GM23338 (cell line): ENCODE results near the gene PDSS2. TPM values are rescaled to one million over a fixed set of nuclear protein-coding genes. Genes with fewer than 3 reads are reported as not detected.

ENCODE experiments used
- ATAC-seq: fragments of 200-7000 bp; cut with Tn5 transposase; 3 replicates; pipeline ENCODE4 v1.9.1; 2020
- DNase-seq: peaks from one replicate; pipeline ENCODE4 v3.0.0-alpha.2; 2015; ENCODE audit warnings: low spot score
- H2AFZ ChIP-seq: fragments of 200-600 bp; sonication (generic); 2 replicates; pipeline ENCODE4 v1.8.0; 2016; ENCODE audit warnings: antibody characterized with exemption, mild to moderate bottlenecking, moderate library complexity
- H3F3A ChIP-seq: fragments of 200-600 bp; sonication (generic); replicated peaks from 2 replicates; pipeline ENCODE4 v1.8.0; 2017; ENCODE audit warnings: antibody characterized with exemption, mixed run types, low read depth
- H3K27ac ChIP-seq: fragments of 200-600 bp; sonication (generic); 2 replicates; pipeline ENCODE4 v1.6.1; 2016; ENCODE audit warnings: low read depth
- H3K27me3 ChIP-seq: fragments of 200-600 bp; sonication (generic); 2 replicates; pipeline ENCODE4 v1.8.0; 2016; ENCODE audit warnings: mild to moderate bottlenecking, mixed run types, moderate library complexity; ENCODE audit not compliant: insufficient read depth
- H3K36me3 ChIP-seq: fragments of 200-600 bp; sonication (generic); 2 replicates; pipeline ENCODE4 v1.8.0; 2016; ENCODE audit warnings: mild to moderate bottlenecking; ENCODE audit not compliant: insufficient read depth
- H3K4me1 ChIP-seq: fragments of 200-600 bp; sonication (generic); 2 replicates; pipeline ENCODE4 v1.8.0; 2016; ENCODE audit warnings: mild to moderate bottlenecking, moderate library complexity; ENCODE audit not compliant: insufficient read depth
- H3K4me2 ChIP-seq: fragments of 200-600 bp; sonication (generic); 2 replicates; pipeline ENCODE4 v1.7.1; 2017; ENCODE audit warnings: mixed run types
- H3K4me3 ChIP-seq: fragments of 200-600 bp; sonication (generic); 2 replicates; pipeline ENCODE4 v1.6.1; 2016; ENCODE audit warnings: mixed run types
- H3K79me2 ChIP-seq: fragments of 200-600 bp; sonication (generic); replicated peaks from 2 replicates; pipeline ENCODE4 v1.8.0; 2017; ENCODE audit warnings: mild to moderate bottlenecking; ENCODE audit not compliant: insufficient read depth
- H3K9me2 ChIP-seq: fragments of 200-600 bp; sonication (generic); 2 replicates; pipeline ENCODE4 v1.8.0; 2017; ENCODE audit not compliant: insufficient read depth
- H4K20me1 ChIP-seq: fragments of 200-600 bp; sonication (generic); replicated peaks from 2 replicates; pipeline ENCODE4 v1.8.0; 2017; ENCODE audit warnings: mild to moderate bottlenecking; ENCODE audit not compliant: insufficient read depth
- H3K27ac Mint-ChIP-seq: 2 replicates; pipeline ENCODE4 v1.8.0; 2020; ENCODE audit warnings: inconsistent platforms, mild to moderate bottlenecking, moderate library complexity, mixed read lengths
- H3K27me3 Mint-ChIP-seq: 3 replicates; pipeline ENCODE4 v1.8.0; 2022; ENCODE audit warnings: low read depth, mild to moderate bottlenecking, moderate library complexity, mixed read lengths, inconsistent platforms; ENCODE audit not compliant: insufficient read depth, poor library complexity
- H3K36me3 Mint-ChIP-seq: 3 replicates; pipeline ENCODE4 v1.8.0; 2021; ENCODE audit warnings: low read depth, mild to moderate bottlenecking, inconsistent platforms, moderate library complexity, mixed read lengths
- H3K4me1 Mint-ChIP-seq: 3 replicates; pipeline ENCODE4 v1.8.0; 2020; ENCODE audit warnings: mild to moderate bottlenecking, inconsistent platforms, mixed read lengths
- H3K4me3 Mint-ChIP-seq: 3 replicates; pipeline ENCODE4 v1.8.0; 2021; ENCODE audit warnings: moderate library complexity, mild to moderate bottlenecking, inconsistent platforms, mixed read lengths
- H3K9me3 Mint-ChIP-seq: 3 replicates; pipeline ENCODE4 v1.8.0; 2020; ENCODE audit warnings: moderate library complexity, mild to moderate bottlenecking, inconsistent platforms, mixed read lengths
- EZH2 ChIP-seq: fragments of 200-600 bp; sonication (generic); IDR thresholded peaks from one replicate; pipeline ENCODE4 v1.8.0; 2017; ENCODE audit warnings: antibody characterized with exemption, mild to moderate bottlenecking, low read depth; ENCODE audit not compliant: unreplicated experiment
- EZH2phosphoT487 ChIP-seq: fragments of 200-600 bp; sonication (generic); IDR thresholded peaks from one replicate; pipeline ENCODE4 v1.8.1; 2018; ENCODE audit warnings: antibody characterized with exemption; ENCODE audit not compliant: unreplicated experiment
- JUNB ChIP-seq: IDR thresholded peaks from one replicate; pipeline ENCODE4 v1.6.1; 2016; ENCODE audit warnings: antibody characterized with exemption; ENCODE audit not compliant: unreplicated experiment
- POLR2AphosphoS5 ChIP-seq: IDR thresholded peaks from 2 replicates; pipeline ENCODE4 v1.6.1; 2016; ENCODE audit warnings: antibody characterized with exemption, low read depth
- STAT1 ChIP-seq: IDR thresholded peaks from one replicate; pipeline ENCODE4 v1.6.1; 2016; ENCODE audit warnings: antibody characterized with exemption; ENCODE audit not compliant: unreplicated experiment
- ZNF114 ChIP-seq: fragments of 250-450 bp; sonication (Bioruptor Pico); IDR thresholded peaks from 2 replicates; pipeline ENCODE4 v1.5.0; 2020; ENCODE audit warnings: mild to moderate bottlenecking, moderate library complexity
- polyA plus RNA-seq: library from polyadenylated mRNA; unstranded; fragments of >200 nt; fragmentation: Nextera tagmentation; extraction: Ambion mirVana; gene quantifications from 2 replicates; pipeline ENCODE4 v1.2.1, GENCODE V29; 2016
- total RNA-seq: library from RNA; depleted of rRNA; stranded (reverse); fragments of >200 nt; shearing (Covaris generic); gene quantifications from 2 replicates; pipeline ENCODE4 v1.2.3, GENCODE V29; 2014
- TF ChIP-seq, protein P1 (sequence below): IDR thresholded peaks from 2 replicates; pipeline ENCODE4 v1.6.1; 2016; ENCODE audit warnings: antibody characterized with exemption
- TF ChIP-seq, protein P2 (sequence below), 2 experiments: fragments of 200-600 bp in 1 of 2; sonication (generic) in 1 of 2; conservative IDR thresholded peaks; 2 replicates each; pipeline versions ENCODE4 v1.5.1 to v1.6.1; 2016 to 2017; ENCODE audit warnings: antibody characterized with exemption in 2 of 2, low read depth in 2 of 2, mild to moderate bottlenecking in 2 of 2, moderate library complexity in 1 of 2
- TF ChIP-seq, protein P3 (sequence below): fragments of 250-450 bp; sonication (Bioruptor Pico); IDR thresholded peaks from 2 replicates; pipeline ENCODE4 v1.5.0; 2020; ENCODE audit warnings: mild to moderate bottlenecking, moderate library complexity

The PDSS2 gene
- total and polyA plus RNA-seq, 2 experiments from 2014 or later, result 7.3 to 16.7 TPM

DNA sequence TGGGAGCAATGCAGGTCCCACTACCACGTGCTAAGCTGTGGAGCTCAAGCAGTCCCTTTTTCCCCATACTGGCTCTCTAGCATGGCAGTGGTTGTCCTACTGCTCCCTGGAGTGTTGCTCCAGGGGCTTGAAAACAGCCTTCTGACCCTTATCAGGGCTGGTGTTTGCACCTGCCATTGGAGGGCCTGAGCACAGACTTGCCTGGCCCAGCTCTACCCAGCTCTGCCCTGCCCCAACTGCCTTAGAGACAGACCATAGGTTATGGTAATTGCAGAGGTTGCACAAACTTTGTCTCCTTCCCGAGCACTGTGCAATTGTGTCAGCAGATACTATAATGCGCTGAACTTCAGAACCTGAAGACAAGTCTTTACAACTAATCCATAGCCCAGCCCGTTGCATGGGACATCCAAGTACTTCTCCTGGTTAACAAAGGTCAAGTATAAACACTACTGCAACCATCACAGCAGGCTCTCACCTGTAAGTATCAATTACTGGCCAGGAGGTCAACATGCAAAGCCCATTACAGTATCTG is 58.7 kb downstream of the PDSS2 start:
- no peaks in the 10 kb centered on the region for H3K36me3 ChIP-seq
- Mint-ChIP-seq H3K27me3 (peaks cover 2% of the 10 kb centered on the region), H3K36me3 (peaks cover 34% of the 10 kb centered on the region)

More for the DNA sequence above, 58.7 kb downstream of the PDSS2 start:
- Histone ChIP-seq H2AFZ (no peak overlapping the region), H3K27me3 (no peaks in the 10 kb centered on the region), H3K4me2 (no peak overlapping the region), H4K20me1 (no peaks in the 10 kb centered on the region), H3K79me2 (peaks cover 20% of the 10 kb centered on the region), H3K4me3 (no peak overlapping the region), H3K9me2 (no peaks in the 10 kb centered on the region), H3K4me1 (no peaks in the 10 kb centered on the region), H3F3A (no peaks in the 10 kb centered on the region), H3K27ac (no peak overlapping the region)
- DNase-seq, result no peak
- no peak overlapping the region for H3K27ac Mint-ChIP-seq
- no peak overlapping the region for H3K4me3 Mint-ChIP-seq
- peaks cover 26% of the 10 kb centered on the region for H3K9me3 Mint-ChIP-seq
- TF ChIP-seq POLR2AphosphoS5, result no peak
- no peak for TF ChIP-seq EZH2phosphoT487
- TF ChIP-seq STAT1, result no peak
- TF ChIP-seq, protein P1, sequence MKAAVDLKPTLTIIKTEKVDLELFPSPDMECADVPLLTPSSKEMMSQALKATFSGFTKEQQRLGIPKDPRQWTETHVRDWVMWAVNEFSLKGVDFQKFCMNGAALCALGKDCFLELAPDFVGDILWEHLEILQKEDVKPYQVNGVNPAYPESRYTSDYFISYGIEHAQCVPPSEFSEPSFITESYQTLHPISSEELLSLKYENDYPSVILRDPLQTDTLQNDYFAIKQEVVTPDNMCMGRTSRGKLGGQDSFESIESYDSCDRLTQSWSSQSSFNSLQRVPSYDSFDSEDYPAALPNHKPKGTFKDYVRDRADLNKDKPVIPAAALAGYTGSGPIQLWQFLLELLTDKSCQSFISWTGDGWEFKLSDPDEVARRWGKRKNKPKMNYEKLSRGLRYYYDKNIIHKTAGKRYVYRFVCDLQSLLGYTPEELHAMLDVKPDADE, result no peak
- no peak for TF ChIP-seq EZH2
- no peak for TF ChIP-seq JUNB
- TF ChIP-seq, protein P2, sequence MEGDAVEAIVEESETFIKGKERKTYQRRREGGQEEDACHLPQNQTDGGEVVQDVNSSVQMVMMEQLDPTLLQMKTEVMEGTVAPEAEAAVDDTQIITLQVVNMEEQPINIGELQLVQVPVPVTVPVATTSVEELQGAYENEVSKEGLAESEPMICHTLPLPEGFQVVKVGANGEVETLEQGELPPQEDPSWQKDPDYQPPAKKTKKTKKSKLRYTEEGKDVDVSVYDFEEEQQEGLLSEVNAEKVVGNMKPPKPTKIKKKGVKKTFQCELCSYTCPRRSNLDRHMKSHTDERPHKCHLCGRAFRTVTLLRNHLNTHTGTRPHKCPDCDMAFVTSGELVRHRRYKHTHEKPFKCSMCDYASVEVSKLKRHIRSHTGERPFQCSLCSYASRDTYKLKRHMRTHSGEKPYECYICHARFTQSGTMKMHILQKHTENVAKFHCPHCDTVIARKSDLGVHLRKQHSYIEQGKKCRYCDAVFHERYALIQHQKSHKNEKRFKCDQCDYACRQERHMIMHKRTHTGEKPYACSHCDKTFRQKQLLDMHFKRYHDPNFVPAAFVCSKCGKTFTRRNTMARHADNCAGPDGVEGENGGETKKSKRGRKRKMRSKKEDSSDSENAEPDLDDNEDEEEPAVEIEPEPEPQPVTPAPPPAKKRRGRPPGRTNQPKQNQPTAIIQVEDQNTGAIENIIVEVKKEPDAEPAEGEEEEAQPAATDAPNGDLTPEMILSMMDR (conservative IDR thresholded peaks at IDR 0.05; ENCODE audit: low read depth in 2 of 2), result no peak
- TF ChIP-seq, protein P3, sequence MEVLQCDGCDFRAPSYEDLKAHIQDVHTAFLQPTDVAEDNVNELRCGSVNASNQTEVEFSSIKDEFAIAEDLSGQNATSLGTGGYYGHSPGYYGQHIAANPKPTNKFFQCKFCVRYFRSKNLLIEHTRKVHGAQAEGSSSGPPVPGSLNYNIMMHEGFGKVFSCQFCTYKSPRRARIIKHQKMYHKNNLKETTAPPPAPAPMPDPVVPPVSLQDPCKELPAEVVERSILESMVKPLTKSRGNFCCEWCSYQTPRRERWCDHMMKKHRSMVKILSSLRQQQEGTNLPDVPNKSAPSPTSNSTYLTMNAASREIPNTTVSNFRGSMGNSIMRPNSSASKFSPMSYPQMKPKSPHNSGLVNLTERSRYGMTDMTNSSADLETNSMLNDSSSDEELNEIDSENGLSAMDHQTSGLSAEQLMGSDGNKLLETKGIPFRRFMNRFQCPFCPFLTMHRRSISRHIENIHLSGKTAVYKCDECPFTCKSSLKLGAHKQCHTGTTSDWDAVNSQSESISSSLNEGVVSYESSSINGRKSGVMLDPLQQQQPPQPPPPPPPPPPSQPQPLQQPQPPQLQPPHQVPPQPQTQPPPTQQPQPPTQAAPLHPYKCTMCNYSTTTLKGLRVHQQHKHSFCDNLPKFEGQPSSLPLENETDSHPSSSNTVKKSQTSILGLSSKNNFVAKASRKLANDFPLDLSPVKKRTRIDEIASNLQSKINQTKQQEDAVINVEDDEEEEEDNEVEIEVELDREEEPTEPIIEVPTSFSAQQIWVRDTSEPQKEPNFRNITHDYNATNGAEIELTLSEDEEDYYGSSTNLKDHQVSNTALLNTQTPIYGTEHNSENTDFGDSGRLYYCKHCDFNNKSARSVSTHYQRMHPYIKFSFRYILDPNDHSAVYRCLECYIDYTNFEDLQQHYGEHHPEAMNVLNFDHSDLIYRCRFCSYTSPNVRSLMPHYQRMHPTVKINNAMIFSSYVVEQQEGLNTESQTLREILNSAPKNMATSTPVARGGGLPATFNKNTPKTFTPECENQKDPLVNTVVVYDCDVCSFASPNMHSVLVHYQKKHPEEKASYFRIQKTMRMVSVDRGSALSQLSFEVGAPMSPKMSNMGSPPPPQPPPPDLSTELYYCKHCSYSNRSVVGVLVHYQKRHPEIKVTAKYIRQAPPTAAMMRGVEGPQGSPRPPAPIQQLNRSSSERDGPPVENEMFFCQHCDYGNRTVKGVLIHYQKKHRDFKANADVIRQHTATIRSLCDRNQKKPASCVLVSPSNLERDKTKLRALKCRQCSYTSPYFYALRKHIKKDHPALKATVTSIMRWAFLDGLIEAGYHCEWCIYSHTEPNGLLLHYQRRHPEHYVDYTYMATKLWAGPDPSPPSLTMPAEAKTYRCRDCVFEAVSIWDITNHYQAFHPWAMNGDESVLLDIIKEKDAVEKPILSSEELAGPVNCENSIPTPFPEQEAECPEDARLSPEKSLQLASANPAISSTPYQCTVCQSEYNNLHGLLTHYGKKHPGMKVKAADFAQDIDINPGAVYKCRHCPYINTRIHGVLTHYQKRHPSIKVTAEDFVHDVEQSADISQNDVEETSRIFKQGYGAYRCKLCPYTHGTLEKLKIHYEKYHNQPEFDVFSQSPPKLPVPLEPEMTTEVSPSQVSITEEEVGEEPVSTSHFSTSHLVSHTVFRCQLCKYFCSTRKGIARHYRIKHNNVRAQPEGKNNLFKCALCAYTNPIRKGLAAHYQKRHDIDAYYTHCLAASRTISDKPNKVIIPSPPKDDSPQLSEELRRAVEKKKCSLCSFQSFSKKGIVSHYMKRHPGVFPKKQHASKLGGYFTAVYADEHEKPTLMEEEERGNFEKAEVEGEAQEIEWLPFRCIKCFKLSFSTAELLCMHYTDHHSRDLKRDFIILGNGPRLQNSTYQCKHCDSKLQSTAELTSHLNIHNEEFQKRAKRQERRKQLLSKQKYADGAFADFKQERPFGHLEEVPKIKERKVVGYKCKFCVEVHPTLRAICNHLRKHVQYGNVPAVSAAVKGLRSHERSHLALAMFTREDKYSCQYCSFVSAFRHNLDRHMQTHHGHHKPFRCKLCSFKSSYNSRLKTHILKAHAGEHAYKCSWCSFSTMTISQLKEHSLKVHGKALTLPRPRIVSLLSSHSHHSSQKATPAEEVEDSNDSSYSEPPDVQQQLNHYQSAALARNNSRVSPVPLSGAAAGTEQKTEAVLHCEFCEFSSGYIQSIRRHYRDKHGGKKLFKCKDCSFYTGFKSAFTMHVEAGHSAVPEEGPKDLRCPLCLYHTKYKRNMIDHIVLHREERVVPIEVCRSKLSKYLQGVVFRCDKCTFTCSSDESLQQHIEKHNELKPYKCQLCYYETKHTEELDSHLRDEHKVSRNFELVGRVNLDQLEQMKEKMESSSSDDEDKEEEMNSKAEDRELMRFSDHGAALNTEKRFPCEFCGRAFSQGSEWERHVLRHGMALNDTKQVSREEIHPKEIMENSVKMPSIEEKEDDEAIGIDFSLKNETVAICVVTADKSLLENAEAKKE (CRISPR knock-in tag), result no peak
- no peak for TF ChIP-seq ZNF114 (CRISPR knock-in tag)
- no peak for ATAC-seq
- peaks cover 8% of the 10 kb centered on the region for H3K4me1 Mint-ChIP-seq
